Measurements from ENCODE around the gene FANCL.
"Not testable (repeated sequence)": the region's sequence is repeated elsewhere in the genome, so short reads cannot be mapped to it uniquely, and the experiment has no call there.

The FANCL gene

GRCh38 chr2:58204195-58204959 lies 36.7 kb downstream of the FANCL start:
- DNase-seq, result no peak

DNA sequence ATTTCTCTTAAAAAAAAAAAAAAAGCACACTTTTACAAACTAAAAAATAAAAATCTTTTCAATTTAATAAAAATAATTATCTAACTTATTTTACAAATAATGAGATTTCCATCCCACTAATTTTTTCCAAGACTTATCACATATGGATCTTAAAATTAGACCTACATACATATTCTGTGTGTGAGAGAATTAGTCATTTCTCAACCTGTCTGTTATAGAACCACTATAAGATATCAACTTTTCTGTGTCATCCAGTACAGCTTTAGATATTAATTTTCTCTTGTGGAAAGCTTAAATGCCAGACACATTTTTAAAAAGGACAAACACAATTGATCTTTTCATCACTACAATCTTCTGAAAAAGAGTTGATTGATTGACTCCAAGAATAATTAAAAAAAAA lies 38.1 kb downstream of the FANCL start:
- DNase-seq, result no peak

GRCh38 chr2:58202404-58202803 lies 38.7 kb downstream of the FANCL start:
- DNase-seq, result no peak

DNA sequence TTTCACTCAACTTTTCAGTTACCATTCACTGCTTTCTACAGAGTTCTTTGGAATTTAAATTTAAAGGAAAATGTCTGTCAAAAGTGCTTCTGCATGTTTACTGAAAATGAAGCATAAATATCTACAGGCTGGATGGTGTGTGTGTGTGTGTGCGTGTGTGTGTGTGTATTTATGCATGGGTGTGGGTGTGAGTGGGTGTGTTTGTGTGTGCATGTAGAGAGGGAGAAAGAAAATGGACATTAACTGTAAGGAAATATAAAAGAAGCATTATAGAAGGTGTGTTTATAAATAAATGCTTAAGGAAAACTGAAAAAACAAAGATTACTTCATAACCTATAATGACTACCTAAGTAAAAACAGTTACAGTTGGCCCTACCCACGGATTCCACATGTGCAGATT lies 43.2 kb downstream of the FANCL start:
- no peak for DNase-seq

DNA sequence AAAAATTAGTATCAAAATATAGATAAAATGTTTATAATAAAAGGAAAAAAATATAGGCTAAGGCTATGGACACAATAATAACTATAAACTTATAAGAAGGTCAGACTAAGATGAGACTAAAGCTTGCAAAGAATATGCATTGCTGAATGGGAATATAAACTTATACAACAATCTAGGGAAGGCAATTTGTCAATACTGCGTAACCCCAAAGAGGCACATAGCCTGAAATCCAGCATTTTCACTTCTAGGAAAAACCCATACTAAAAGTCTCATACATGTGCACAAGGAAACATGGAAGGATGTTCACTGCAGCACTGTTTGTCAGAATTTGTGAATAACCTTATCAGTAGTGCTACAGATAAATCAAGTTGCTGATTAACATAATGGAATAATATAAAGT lies 45.5 kb downstream of the FANCL start:
- no peak for DNase-seq

- DNase-seq, result no peak
Measured at GRCh38 chr2:58194458-58194857, 46.7 kb downstream of the FANCL start.

DNA sequence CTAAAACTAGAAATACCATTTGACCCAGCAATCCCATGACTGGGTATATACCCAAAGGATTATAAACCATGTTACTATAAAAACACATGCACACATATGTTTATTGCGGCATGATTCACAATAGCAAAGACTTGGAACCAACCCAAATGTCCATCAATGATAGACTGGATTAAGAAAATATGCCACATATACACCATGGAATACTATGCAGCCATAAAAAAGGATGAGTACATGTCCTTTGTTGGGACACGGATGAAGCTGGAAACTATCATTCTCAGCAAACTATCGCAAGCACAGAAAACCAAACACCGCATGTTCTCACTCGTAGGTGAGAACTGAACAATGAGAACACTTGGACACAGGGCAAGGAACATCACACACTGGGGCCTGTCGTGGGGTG lies 54.1 kb downstream of the FANCL start:
- not testable (repeated sequence) for DNase-seq

GRCh38 chr2:58186501-58186900 lies 54.6 kb downstream of the FANCL start:
- DNase-seq, result no peak

DNA sequence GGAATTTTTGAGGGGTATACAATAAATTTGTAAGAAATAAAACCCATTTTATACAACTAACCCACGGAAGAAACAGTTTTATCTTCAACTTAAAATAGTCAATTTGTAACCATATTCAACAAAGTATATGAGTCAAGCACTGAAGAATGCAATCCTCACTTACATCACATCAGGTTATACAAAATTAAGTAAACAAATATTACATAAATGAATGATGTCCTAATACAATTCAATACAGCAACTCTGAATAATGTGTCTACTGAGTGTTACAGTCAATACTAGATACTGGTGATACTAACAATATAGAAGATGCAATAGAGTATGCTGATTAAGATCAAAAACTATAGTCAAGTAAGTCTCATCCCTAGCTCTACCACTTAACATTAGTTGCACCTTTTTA lies 58.6 kb downstream of the FANCL start:
- DNase-seq, result no peak

GRCh38 chr2:58180635-58181034 lies 60.5 kb downstream of the FANCL start:
- no peak for DNase-seq

DNA sequence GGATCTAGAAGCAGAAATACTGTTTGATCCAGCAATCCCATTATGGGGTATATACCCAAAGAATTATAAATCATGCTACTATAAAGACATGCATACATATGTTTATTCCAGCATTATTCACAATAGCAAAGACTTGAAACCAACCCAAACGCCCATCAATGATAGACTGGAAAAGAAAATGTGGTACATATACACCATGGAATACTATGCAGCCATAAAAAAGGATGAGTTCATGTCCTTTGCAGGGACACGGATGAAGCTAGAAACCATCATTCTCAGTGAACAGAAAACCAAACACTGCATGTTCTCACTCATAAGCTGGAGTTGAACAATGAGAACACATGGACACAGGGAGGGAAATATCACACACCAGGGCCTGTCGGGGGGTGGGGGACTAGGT lies 61.0 kb downstream of the FANCL start:
- not testable (repeated sequence) for DNase-seq

GRCh38 chr2:58177187-58177586 lies 63.9 kb downstream of the FANCL start:
- DNase-seq, result not testable (repeated sequence)

GRCh38 chr2:58171831-58172230 lies 69.3 kb downstream of the FANCL start:
- not testable (repeated sequence) for DNase-seq

- DNase-seq, result not testable (repeated sequence)
Measured at GRCh38 chr2:58170334-58170933, 70.7 kb downstream of the FANCL start.

DNA sequence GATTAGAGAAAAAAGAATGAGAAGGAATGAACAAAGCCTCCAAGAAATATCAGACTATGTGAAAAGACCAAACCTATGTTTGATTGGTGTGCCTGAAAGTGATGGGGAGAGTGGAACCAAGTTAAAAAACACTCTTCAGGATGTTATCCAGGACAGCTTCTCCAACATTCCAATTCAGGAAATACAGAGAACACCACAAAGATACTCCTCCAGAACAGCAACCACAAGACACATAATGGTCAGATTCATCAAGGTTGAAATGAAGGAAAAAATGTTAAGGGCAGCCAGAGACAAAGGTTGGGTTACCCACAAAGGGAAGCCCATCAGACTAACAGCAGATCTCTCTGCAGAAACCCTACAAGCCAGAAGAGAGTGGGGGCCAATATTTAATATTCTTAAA lies 71.3 kb downstream of the FANCL start:
- not testable (repeated sequence) for DNase-seq

GRCh38 chr2:58168130-58168529 lies 73.0 kb downstream of the FANCL start:
- DNase-seq, result not testable (repeated sequence)

GRCh38 chr2:58163913-58164312 lies 77.2 kb downstream of the FANCL start:
- DNase-seq, result no peak

- no peak for DNase-seq
Measured at GRCh38 chr2:58158481-58158880, 82.6 kb downstream of the FANCL start.

- no peak for DNase-seq
Measured at GRCh38 chr2:58157754-58158153, 83.4 kb downstream of the FANCL start.

DNA sequence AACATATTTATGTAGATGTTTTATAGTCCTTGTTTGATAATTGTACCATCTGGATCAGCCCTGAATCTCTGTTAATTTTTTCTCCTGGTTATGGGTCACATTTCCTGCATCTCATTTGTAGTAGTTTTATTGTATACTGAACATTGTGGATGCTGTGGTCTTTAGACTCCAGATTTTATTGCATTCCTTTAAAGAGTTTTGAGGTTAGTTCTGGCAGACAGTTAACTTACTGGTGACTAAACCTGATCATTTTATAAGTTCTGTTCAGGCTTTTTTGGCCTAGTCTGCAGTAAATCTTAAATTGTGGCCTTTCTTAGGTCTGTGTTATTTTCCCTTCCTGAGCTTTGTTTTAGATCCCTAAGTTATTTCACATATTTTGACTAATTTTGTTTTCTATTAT lies 84.3 kb downstream of the FANCL start:
- no peak for DNase-seq

- DNase-seq, result no peak
Measured at GRCh38 chr2:58155160-58155778, 85.9 kb downstream of the FANCL start.

GRCh38 chr2:58146707-58147106 lies 94.4 kb downstream of the FANCL start:
- DNase-seq, result no peak

- DNase-seq, result not testable (repeated sequence)
Measured at GRCh38 chr2:58145769-58146168, 95.4 kb downstream of the FANCL start.

- no peak for DNase-seq
Measured at GRCh38 chr2:58140508-58141072, 100.5 kb downstream of the FANCL start.
